Femur (tissue), 1 donor: Measurements from ENCODE around the gene NR2F6.
A peak's percentile ranks its signal among the peaks of the same experiment; 100 is the strongest.

ENCODE experiments used
- DNase-seq: peaks from one replicate; pipeline ENCODE4 v3.0.0-alpha.2; 2017

The NR2F6 gene

DNA sequence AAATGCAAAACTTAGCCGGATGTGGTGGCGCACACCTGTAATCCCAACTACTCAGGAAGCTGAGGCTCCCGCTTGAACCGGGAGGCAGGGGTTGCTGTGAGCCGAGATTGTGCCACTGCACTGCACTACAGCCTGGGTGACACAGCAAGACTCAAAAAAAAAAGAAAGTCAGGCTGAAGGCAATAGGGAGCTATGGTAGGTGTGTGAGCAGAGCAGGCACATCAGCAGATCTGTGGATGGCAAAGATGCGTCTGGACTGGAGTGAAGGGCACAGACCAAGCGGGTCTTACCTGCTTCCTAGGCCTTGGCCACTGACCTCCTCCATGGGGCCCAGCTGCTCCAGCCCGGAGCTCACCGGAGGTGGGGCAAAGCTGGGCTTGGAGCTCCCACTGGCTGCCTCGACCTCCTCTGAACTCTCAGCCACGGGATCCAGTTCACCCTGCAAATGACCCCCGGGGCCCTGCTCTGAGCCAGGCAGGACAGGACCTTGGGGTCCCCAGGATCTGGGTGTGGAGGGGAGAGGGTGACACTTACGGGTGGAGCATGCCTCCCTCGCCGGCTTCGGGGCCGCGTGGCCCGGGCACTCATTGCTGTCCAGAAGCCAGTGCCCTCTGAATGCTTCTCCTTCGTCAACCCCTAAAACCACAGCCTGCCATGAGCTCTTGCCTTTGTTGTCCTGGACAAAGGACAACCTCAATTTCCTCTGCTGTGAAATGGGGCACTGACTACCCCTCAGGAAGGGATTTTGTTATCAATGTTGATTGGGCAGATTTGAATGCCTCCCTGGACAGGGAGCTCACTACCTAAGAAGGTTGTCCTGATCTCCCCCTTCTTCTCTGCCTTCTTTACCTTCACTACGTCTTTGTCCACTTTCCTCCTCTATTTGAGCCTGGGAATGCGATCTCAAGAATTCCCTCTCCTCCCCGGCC lies 18.3 kb upstream of the NR2F6 start:
- DNase-seq, result no peak

GRCh38 chr19:17262557-17262956 lies 16.8 kb upstream of the NR2F6 start:
- DNase-seq, result no peak

- peak; percentile 72 for DNase-seq
Observed at GRCh38 chr19:17260842-17261325, 15.2 kb upstream of the NR2F6 start.

- no peak for DNase-seq
Observed at GRCh38 chr19:17259934-17260333, 14.2 kb upstream of the NR2F6 start.

- no peak for DNase-seq
Observed at GRCh38 chr19:17259118-17259780, 13.5 kb upstream of the NR2F6 start.

- DNase-seq, result no peak
Observed at GRCh38 chr19:17256130-17256529, 10.4 kb upstream of the NR2F6 start.

GRCh38 chr19:17255150-17255621 lies 9.5 kb upstream of the NR2F6 start:
- no peak for DNase-seq

DNA sequence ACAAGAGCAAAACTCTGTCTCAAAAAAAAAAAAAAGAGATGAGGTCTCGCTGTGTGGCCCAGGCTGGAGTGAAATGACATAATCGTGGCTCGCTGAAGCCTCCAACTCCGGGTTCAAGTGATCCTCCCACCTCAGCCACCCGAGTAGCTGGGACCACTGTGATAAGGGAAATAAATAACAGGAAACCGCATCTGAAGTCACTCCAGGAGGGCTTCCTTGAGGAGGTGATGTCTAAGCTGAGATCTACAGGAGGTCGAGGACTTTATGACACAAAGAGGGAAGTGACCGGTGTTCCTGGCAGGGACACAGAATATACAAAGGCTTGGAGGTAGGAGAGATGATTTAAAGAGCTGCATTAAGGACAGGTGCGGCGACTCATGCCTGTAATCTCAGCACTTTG lies 8.9 kb upstream of the NR2F6 start:
- DNase-seq, result no peak

DNA sequence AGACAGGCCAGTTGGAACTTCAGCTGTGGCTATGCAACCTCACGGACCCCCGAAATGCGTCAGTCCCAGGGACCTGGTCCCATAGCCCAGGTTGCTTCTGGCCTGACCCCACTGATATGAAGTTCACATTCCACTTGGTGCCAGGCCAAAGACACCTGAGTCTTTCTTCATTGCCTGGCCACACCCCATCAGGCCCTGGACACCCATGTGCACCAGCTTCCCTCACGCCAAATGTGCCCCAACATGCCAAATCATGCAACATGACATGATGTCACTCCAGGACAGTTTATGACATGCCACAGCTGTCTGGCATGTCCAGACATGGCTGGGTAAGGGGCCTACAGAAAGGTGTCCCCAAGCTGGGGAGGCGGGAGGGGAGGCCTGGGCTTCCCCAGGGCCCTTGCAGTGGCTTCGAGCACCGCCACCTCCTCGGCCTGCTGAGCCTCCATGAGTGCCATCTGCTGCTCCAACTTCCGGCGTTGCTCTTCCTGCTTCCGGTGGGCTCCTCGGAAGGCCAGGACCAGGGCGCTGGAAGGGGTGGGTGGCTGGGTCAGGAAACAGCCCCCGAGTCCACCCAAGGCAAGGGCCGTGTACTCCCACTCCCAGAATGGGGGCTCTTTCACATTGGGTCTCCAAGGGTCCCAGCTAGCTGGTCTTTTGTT lies 4.3 kb upstream of the NR2F6 start:
- no peak for DNase-seq

DNA sequence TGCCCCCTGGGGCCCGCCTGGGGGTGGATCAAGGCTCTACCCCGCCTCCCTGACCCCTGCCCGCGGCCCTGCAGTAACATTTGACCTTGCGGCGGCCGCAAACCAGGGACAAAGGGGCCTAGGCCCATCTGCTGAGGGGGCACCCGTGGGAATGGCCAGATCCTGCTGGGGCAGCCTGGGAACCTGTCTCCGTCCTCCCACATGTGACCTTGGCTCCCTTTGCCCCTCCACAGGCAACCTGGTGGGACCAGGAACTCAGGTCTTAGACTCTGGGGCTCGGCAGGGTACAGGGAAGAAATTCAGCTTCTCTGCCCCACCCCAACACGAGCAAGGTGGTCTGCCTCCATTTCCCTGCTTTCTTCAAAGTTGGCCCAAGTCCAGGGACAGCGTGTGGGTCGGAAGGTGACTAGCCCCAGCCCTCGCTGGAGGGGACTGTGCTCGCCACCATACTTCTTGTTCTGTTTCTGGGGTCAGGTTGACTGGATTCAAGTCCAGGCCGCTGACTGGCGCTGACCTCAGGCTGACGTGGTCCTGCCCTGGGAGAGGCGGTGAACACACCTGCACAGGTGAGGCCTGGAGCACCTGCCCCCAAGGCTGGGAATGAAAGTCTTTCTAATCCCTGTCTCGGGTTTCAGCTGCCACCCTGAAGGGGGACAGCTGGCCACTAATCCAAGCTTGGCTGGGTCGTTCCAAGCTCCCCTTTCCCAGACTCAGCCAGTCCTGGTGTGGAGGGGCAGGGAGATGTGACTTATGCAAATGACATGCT lies 2.5 kb upstream of the NR2F6 start:
- peak; percentile 35 for DNase-seq

- peak; percentile 75 for DNase-seq
Observed at GRCh38 chr19:17246681-17247425, 1.1 kb upstream of the NR2F6 start.

GRCh38 chr19:17244618-17245534 lies 843 bp downstream of the NR2F6 start:
- peak; percentile 44 for DNase-seq

DNA sequence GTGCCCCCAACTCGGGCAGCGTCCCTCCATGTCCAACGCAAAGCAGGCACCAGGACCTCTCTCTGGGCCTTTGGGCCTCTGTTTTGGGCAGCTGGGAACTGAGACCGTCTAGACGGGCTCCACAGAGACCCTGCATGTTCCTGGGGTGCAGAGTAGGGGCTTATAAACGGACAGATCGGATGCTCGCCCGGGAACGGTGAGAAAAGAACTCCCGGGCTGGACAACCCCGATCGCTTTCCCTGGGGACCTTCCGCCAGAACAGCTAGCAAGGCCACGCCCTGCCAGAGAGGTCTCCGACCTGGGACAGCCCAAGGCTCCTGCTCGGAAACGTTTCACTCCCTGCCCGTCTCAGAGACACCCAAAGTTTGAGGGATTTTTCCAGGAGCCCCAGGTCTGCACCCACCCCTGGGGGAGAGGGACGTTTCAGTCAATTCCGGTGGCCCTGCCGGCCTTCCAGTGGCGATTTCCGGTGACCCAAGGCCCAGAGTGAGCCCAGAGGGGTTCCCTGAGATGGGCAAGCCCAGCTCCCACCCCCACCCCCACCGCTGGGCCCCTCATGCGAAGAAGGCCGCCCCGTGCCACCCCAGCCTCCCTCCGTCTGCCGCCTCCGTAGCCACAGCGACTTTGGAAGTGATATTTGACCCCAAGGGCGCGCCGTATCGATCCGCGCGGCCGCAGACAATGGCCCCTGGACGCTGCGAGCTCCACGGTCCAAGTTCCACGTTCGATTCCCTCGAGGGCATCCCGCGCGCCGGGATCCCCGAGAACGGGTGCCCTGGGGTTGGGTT lies 1.7 kb downstream of the NR2F6 start:
- DNase-seq, result peak; percentile 47

- DNase-seq, result no peak
Observed at GRCh38 chr19:17243211-17243829, 2.4 kb downstream of the NR2F6 start.

DNA sequence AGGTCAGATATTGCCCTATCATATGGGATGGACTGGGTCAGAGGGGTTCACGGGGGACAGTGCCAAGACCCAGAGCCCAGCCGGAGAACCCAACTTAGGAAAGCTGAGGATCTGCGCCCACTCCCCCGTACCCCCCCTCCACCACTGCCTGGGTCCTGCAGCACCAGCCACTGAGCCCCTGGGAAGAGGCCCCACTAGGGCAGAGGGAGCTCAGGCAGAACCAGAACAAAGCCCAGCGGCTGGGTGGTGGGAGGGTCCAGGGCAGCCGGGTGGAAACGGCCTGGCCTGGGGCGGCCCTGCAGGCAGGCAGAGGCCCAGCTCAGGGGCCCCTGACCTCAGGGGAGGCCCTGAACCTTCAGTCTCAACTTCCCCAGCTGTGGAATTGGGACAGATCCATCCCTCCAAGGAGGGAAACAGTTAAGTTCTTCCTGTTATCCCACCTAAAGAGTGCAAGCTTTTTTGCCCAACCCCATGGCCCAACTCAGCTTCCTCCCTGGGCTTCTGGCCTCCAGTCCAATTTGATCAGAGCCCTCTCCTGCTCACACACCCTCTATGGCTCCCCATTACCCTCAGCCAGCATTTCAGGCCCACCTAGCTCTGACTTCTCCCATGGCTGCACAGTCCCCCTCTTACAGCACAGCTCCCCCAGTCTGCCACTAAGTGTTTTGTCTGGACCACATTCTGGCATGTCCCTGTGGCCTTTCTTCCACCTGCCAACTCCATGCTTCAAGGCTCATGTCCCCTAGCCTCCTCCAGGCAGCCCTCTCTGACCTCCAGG lies 3.1 kb downstream of the NR2F6 start:
- DNase-seq, result no peak

- DNase-seq, result no peak
Observed at GRCh38 chr19:17240826-17241399, 4.8 kb downstream of the NR2F6 start.

- DNase-seq, result no peak
Observed at GRCh38 chr19:17240062-17240752, 5.5 kb downstream of the NR2F6 start.
